Measurements from ENCODE around the gene ZBTB7C.

Gene ZBTB7C

GRCh38 chr18:48325115-48325665 is 84.0 kb downstream of the ZBTB7C start:
- TF ChIP-seq TAF1 (IDR thresholded peaks at IDR 0.05; ENCODE audit: borderline replicate concordance, insufficient read depth, low read length), result no peak
- TF ChIP-seq REST (IDR thresholded peaks at IDR 0.05; ENCODE audit: insufficient read depth in 1 of 2, low read depth in 2 of 2, low read length in 2 of 2), result no peak
- no peak for TF ChIP-seq POLR2AphosphoS5 (IDR thresholded peaks at IDR 0.05; ENCODE audit: low read depth, low read length)
- TF ChIP-seq SIN3A (IDR thresholded peaks at IDR 0.05; ENCODE audit: borderline replicate concordance, insufficient read depth, low read length), result no peak
- no peak for TF ChIP-seq FOXP2 (optimal IDR thresholded peaks at IDR 0.05; ENCODE audit: borderline replicate concordance, extremely low read depth, extremely low read length, insufficient read depth)

DNA sequence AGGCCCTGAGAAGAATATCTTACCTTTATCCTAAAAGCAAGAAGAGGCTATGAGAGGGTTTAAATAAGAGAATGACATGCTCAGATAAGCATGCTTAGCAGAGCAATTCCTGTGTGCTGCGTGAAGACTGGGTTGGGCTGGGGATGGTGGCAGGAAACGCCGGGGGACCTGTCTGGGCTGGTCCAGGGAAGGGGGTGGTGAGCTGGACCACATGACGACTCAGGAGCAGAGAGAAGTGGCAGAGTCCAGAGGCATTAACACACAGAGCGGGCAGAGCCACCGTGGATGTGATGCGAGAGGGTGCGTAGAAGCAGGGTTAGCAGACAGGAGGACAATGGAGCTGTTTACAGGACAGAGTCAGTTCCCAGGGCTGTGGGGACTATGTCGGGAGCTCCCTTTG is 84.5 kb downstream of the ZBTB7C start:
- TF ChIP-seq SIN3A (IDR thresholded peaks at IDR 0.05; ENCODE audit: borderline replicate concordance, insufficient read depth, low read length) (no peak), POLR2AphosphoS5 (IDR thresholded peaks at IDR 0.05; ENCODE audit: low read depth, low read length) (no peak), FOXP2 (optimal IDR thresholded peaks at IDR 0.05; ENCODE audit: borderline replicate concordance, extremely low read depth, extremely low read length, insufficient read depth) (no peak), TAF1 (IDR thresholded peaks at IDR 0.05; ENCODE audit: borderline replicate concordance, insufficient read depth, low read length) (no peak), REST (IDR thresholded peaks at IDR 0.05; ENCODE audit: insufficient read depth in 1 of 2, low read depth in 2 of 2, low read length in 2 of 2) (no peak)

GRCh38 chr18:48323151-48323550 is 86.0 kb downstream of the ZBTB7C start:
- TF ChIP-seq SIN3A (IDR thresholded peaks at IDR 0.05; ENCODE audit: borderline replicate concordance, insufficient read depth, low read length) (no peak), FOXP2 (optimal IDR thresholded peaks at IDR 0.05; ENCODE audit: borderline replicate concordance, extremely low read depth, extremely low read length, insufficient read depth) (no peak), REST (IDR thresholded peaks at IDR 0.05; ENCODE audit: insufficient read depth in 1 of 2, low read depth in 2 of 2, low read length in 2 of 2) (no peak), POLR2AphosphoS5 (IDR thresholded peaks at IDR 0.05; ENCODE audit: low read depth, low read length) (no peak), TAF1 (IDR thresholded peaks at IDR 0.05; ENCODE audit: borderline replicate concordance, insufficient read depth, low read length) (no peak)

DNA sequence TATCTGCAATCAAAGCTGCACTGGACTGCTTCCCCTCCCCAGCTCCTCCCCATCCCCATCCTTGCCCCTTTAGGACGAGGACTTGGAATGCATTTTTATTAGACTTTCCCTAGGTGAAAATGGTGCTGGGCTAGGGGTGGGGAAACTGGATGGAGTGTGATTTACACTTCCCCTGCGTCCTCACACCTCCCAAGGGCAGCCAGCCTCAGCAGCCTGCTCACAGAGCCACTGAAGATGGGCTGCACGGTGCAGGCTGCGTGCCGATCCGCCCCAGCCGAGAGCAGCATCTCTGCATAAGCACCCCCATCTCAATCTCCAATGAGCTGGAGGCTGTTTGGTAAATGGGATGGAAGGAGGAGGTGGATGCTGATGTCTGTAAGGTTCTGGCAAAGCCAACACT is 87.6 kb downstream of the ZBTB7C start:
- TF ChIP-seq REST (IDR thresholded peaks at IDR 0.05; ENCODE audit: insufficient read depth in 1 of 2, low read depth in 2 of 2, low read length in 2 of 2) (no peak), SIN3A (IDR thresholded peaks at IDR 0.05; ENCODE audit: borderline replicate concordance, insufficient read depth, low read length) (no peak), FOXP2 (optimal IDR thresholded peaks at IDR 0.05; ENCODE audit: borderline replicate concordance, extremely low read depth, extremely low read length, insufficient read depth) (no peak), POLR2AphosphoS5 (IDR thresholded peaks at IDR 0.05; ENCODE audit: low read depth, low read length) (no peak), TAF1 (IDR thresholded peaks at IDR 0.05; ENCODE audit: borderline replicate concordance, insufficient read depth, low read length) (no peak)

- TF ChIP-seq TAF1 (IDR thresholded peaks at IDR 0.05; ENCODE audit: borderline replicate concordance, insufficient read depth, low read length), result no peak
- TF ChIP-seq REST (IDR thresholded peaks at IDR 0.05; ENCODE audit: insufficient read depth in 1 of 2, low read depth in 2 of 2, low read length in 2 of 2), result no peak
- TF ChIP-seq SIN3A (IDR thresholded peaks at IDR 0.05; ENCODE audit: borderline replicate concordance, insufficient read depth, low read length), result no peak
- no peak for TF ChIP-seq FOXP2 (optimal IDR thresholded peaks at IDR 0.05; ENCODE audit: borderline replicate concordance, extremely low read depth, extremely low read length, insufficient read depth)
- no peak for TF ChIP-seq POLR2AphosphoS5 (IDR thresholded peaks at IDR 0.05; ENCODE audit: low read depth, low read length)
Observed at GRCh38 chr18:48321121-48321520, 88.1 kb downstream of the ZBTB7C start.
